SK-N-SH (cell line): ENCODE data around the gene MAML3. TPM values are rescaled to one million over a fixed set of nuclear protein-coding genes. Genes with fewer than 3 reads are reported as not detected.

Source experiments
- CTCF ChIA-PET: fragments of 300-600, 350-600 bp; formaldehyde crosslinking; extraction: SDS; loops from one replicate; lab custom pipeline; 2021; lab: Yijun Ruan, JAX
- POLR2A ChIA-PET: fragments of 350-600 bp; sonication (Branson Sonifier 250); formaldehyde crosslinking; extraction: SDS; loops from one replicate; lab custom pipeline; 2020; ENCODE audit warnings: antibody characterized with exemption, inconsistent platforms; lab: Yijun Ruan, JAX
- DNase-seq: peaks from one replicate; pipeline ENCODE4 v3.0.0; 2012
- H2AFZ ChIP-seq: fragments of 200-600 bp; sonication (generic); 2 replicates; pipeline ENCODE4 v1.8.1; 2016; ENCODE audit warnings: antibody characterized with exemption, mild to moderate bottlenecking, low read depth
- H3F3A ChIP-seq: fragments of 200-600 bp; sonication (generic); replicated peaks from 2 replicates; pipeline ENCODE3; 2016; ENCODE audit warnings: antibody characterized with exemption, mild to moderate bottlenecking; ENCODE audit not compliant: insufficient read depth
- H3K27ac ChIP-seq, 2 experiments: fragments of 200-500 bp in 1 of 2; fragments of 200-600 bp in 1 of 2; sonication (Bioruptor generic) in 1 of 2; sonication (generic), shearing (Covaris generic) in 1 of 2; 2 replicates each; pipeline versions ENCODE4 v1.5.1 to v1.6.1; 2014 to 2016; ENCODE audit warnings: low read depth in 2 of 2, inconsistent platforms in 1 of 2, low read length in 1 of 2, mild to moderate bottlenecking in 1 of 2, mixed read lengths in 1 of 2
- H3K27me3 ChIP-seq: fragments of 200-600 bp; sonication (generic), shearing (Covaris generic); 2 replicates; pipeline ENCODE4 v1.6.1; 2016; ENCODE audit warnings: mixed run types; ENCODE audit not compliant: insufficient read depth
- H3K36me3 ChIP-seq, 2 experiments: fragments of 200-500 bp in 1 of 2; fragments of 200-600 bp in 1 of 2; sonication (Bioruptor generic) in 1 of 2; sonication (generic) in 1 of 2; replicated peaks in 1 of 2; 2 replicates each; pipeline versions ENCODE3 to v1.5.1; 2014 to 2016; ENCODE audit warnings: low read length in 1 of 2, mild to moderate bottlenecking in 1 of 2; ENCODE audit not compliant: insufficient read depth in 2 of 2, control insufficient read depth in 1 of 2
- H3K4me1 ChIP-seq, 2 experiments: fragments of 200-500 bp in 1 of 2; fragments of 200-600 bp in 1 of 2; sonication (Bioruptor generic) in 1 of 2; sonication (generic), shearing (Covaris generic) in 1 of 2; 2 replicates each; pipeline versions ENCODE4 v1.5.1 to v1.6.1; 2014 to 2016; ENCODE audit warnings: low read depth in 1 of 2, low read length in 1 of 2, mixed run types in 1 of 2; ENCODE audit not compliant: insufficient read depth in 2 of 2, control insufficient read depth in 1 of 2
- H3K4me2 ChIP-seq: fragments of 200-600 bp; sonication (generic), shearing (Covaris generic); 2 replicates; pipeline ENCODE4 v1.6.1; 2017; ENCODE audit warnings: mixed run types
- H3K4me3 ChIP-seq, 2 experiments: fragments of 200-500 bp in 1 of 2; fragments of 200-600 bp in 1 of 2; sonication (Bioruptor generic) in 1 of 2; sonication (generic), shearing (Covaris generic) in 1 of 2; 2 replicates each; pipeline versions ENCODE4 v1.5.1 to v1.8.1; 2014 to 2016; ENCODE audit warnings: low read depth in 2 of 2, inconsistent platforms in 1 of 2, low read length in 1 of 2, mild to moderate bottlenecking in 1 of 2, mixed read lengths in 1 of 2, moderate library complexity in 1 of 2
- H3K79me2 ChIP-seq: fragments of 200-600 bp; sonication (generic); 2 replicates; pipeline ENCODE4 v1.8.1; 2017; ENCODE audit warnings: mild to moderate bottlenecking; ENCODE audit not compliant: insufficient read depth
- H3K9ac ChIP-seq: fragments of 200-600 bp; sonication (generic); 2 replicates; pipeline ENCODE4 v1.6.1; 2017; ENCODE audit warnings: mixed run types
- H3K9me2 ChIP-seq: fragments of 200-600 bp; sonication (generic); 2 replicates; pipeline ENCODE4 v1.6.1; 2017; ENCODE audit warnings: mixed run types
- H3K9me3 ChIP-seq: fragments of 200-600 bp; sonication (generic); 2 replicates; pipeline ENCODE4 v1.6.1; 2017; ENCODE audit warnings: mixed run types, mild to moderate bottlenecking, moderate library complexity
- H4K20me1 ChIP-seq: fragments of 200-600 bp; sonication (generic); 2 replicates; pipeline ENCODE4 v1.6.1; 2017; ENCODE audit warnings: mild to moderate bottlenecking, mixed run types; ENCODE audit not compliant: insufficient read depth
- CTCF ChIP-seq: fragments of 200-600 bp; sonication (generic); IDR thresholded peaks from 2 replicates; pipeline ENCODE4 v1.6.1; 2017; ENCODE audit warnings: antibody characterized with exemption, mild to moderate bottlenecking, moderate library complexity
- ELF1 ChIP-seq: IDR thresholded peaks from 2 replicates; pipeline ENCODE4 v1.4.0; 2012
- GABPA ChIP-seq: IDR thresholded peaks from 2 replicates; pipeline ENCODE4 v1.4.0; 2012; ENCODE audit warnings: low read depth, mild to moderate bottlenecking
- IRF3 ChIP-seq: fragments of 150-350 bp; IDR thresholded peaks from 2 replicates; pipeline ENCODE4 v1.6.1; 2016; ENCODE audit warnings: mild to moderate bottlenecking, low read depth, low read length
- MAX ChIP-seq: IDR thresholded peaks from 2 replicates; pipeline ENCODE4 v1.4.0; 2012; ENCODE audit warnings: low read depth
- MEF2A ChIP-seq: IDR thresholded peaks from 2 replicates; pipeline ENCODE4 v1.4.0; 2012; ENCODE audit warnings: low read depth, borderline replicate concordance
- MXI1 ChIP-seq: IDR thresholded peaks from 2 replicates; pipeline ENCODE4 v1.6.1; 2012; ENCODE audit warnings: mild to moderate bottlenecking, low read depth, low read length, improper control_type of control experiment
- NFIC ChIP-seq: IDR thresholded peaks from 2 replicates; pipeline ENCODE4 v1.4.0; 2012; ENCODE audit warnings: borderline replicate concordance
- POLR2AphosphoS5 ChIP-seq: IDR thresholded peaks from 2 replicates; pipeline ENCODE4 v1.6.1; 2012; ENCODE audit warnings: low read depth, low read length
- RAD21 ChIP-seq: IDR thresholded peaks from 2 replicates; pipeline ENCODE4 v1.6.1; 2012; ENCODE audit warnings: mild to moderate bottlenecking, low read length
- REST ChIP-seq: IDR thresholded peaks from 2 replicates; pipeline ENCODE4 v1.6.1; 2012; ENCODE audit warnings: mild to moderate bottlenecking, low read depth, low read length, moderate library complexity
- SIN3A ChIP-seq: IDR thresholded peaks from 2 replicates; pipeline ENCODE4 v1.6.1; 2012; ENCODE audit warnings: low read depth, mild to moderate bottlenecking, low read length, moderate library complexity, borderline replicate concordance
- SMC3 ChIP-seq: IDR thresholded peaks from 2 replicates; pipeline ENCODE4 v1.6.1; 2012; ENCODE audit warnings: low read depth, low read length, improper control_type of control experiment
- TAF1 ChIP-seq: IDR thresholded peaks from 2 replicates; pipeline ENCODE4 v1.6.1; 2012; ENCODE audit warnings: low read depth, mild to moderate bottlenecking, low read length, moderate library complexity, borderline replicate concordance
- TCF12 ChIP-seq: IDR thresholded peaks from 2 replicates; pipeline ENCODE4 v1.4.0; 2012
- USF2 ChIP-seq: fragments of 150-350 bp; IDR thresholded peaks from 2 replicates; pipeline ENCODE4 v1.6.1; 2017; ENCODE audit warnings: antibody characterized with exemption, low read length, low read depth, borderline replicate concordance
- YY1 ChIP-seq: IDR thresholded peaks from 2 replicates; pipeline ENCODE4 v1.4.0; 2012; ENCODE audit warnings: low read depth, mild to moderate bottlenecking
- WGBS: methylation state at CpG from one replicate; pipeline ENCODE4 v1.1.6; 2017; ENCODE audit warnings: low lambda C conversion rate; 5-methylcytosine and 5-hydroxymethylcytosine counted together
- polyA plus RNA-seq, 3 experiments: library from polyadenylated mRNA; depleted of rRNA; stranded (reverse); fragments of >200 nt; gene quantifications; 2 replicates each; pipeline ENCODE4 v1.2.3, GENCODE V29; 2012

The MAML3 gene
- polyA plus RNA-seq, 1 of the 3 experiments (the other 2 are of a cell fraction) = 5.3 TPM

GRCh38 chr4:139700568-139700967 is 453.4 kb downstream of the MAML3 start:
- DNase-seq = no peak
- Histone ChIP-seq H3K4me1 (no peaks in the 10 kb centered on the region), H3K79me2 (no peaks in the 10 kb centered on the region), H3F3A (peaks cover 3% of the 10 kb centered on the region), H3K27me3 (no peaks in the 10 kb centered on the region), H3K9me3 (peaks cover 8% of the 10 kb centered on the region; the same call in 1 of the 2 replicates), H2AFZ (no peak overlapping the region), H3K9ac (no peak overlapping the region), H3K4me2 (no peak overlapping the region), H3K36me3 (peaks cover 16 to 19% of the 10 kb centered on the region in 2 experiments), H3K27ac (no peak overlapping the region), H4K20me1 (no peaks in the 10 kb centered on the region), H3K4me3 (no peak overlapping the region), H3K9me2 (no peaks in the 10 kb centered on the region)
- WGBS = 83% methylated on average over 5 of the region's 5 CpGs
- POLR2A ChIA-PET = no interaction called here
- TF ChIP-seq MAX (no peak), CTCF (no peak), ELF1 (no peak), POLR2AphosphoS5 (no peak), REST (no peak), TAF1 (no peak), USF2 (no peak), NFIC (no peak), MEF2A (no peak), GABPA (no peak), IRF3 (no peak), RAD21 (no peak), YY1 (no peak), TCF12 (no peak), SIN3A (no peak), SMC3 (no peak), MXI1 (no peak)
- CTCF ChIA-PET = interaction anchor here (0.8 to 1.9 kb wide), 2 partner anchors 8 to 95 kb away, joined by 3 to 4 read pairs; no protein-coding TSS in a partner anchor
